Measurements from ENCODE around the gene HCFC1.

Gene HCFC1

DNA sequence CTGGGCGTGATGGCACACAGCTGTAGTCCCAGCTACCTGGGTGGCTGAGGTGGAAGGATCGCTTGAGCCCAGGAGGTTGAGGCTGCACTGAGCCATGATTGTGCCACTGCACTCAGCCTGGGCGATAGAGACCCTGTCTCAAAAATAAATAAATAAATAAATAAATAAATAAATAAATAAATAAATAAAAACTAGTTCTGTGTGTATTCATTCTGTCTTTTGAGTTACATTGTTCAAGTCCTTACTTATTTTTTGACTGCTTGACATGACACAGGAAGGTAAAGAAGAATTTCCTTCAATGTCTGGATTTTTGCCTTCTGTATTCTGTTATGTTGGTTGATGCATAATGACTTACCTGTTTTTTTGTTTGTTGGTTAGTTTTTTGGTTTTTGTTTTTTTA is 34.6 kb downstream of the HCFC1 start:
- DNase-seq = no peak

DNA sequence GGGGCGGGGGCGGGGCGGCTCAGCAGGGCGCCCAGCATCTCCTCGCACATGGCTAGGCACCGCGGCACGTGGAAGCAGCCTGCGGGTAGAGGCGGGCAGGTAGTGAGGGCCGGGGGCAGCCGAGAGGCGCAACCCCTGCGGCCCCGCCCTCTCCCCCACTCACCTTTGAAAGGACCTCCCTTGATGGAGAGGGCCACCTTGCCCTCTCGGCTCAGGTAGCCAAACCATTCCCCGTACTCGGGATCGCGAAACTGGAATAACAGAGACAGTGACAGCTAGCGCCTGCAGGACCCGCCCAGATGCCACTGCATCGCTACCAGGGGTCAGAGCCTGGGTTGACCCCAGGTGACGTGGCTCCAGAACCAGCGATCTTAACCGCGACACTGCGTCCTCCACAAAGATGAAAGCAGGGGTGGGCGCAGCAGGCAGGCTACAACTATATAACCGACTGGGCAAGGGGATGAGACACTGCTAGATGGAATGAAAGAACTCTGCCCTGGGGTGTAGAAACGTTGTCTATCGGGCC is 36.2 kb downstream of the HCFC1 start:
- no peak for DNase-seq

DNA sequence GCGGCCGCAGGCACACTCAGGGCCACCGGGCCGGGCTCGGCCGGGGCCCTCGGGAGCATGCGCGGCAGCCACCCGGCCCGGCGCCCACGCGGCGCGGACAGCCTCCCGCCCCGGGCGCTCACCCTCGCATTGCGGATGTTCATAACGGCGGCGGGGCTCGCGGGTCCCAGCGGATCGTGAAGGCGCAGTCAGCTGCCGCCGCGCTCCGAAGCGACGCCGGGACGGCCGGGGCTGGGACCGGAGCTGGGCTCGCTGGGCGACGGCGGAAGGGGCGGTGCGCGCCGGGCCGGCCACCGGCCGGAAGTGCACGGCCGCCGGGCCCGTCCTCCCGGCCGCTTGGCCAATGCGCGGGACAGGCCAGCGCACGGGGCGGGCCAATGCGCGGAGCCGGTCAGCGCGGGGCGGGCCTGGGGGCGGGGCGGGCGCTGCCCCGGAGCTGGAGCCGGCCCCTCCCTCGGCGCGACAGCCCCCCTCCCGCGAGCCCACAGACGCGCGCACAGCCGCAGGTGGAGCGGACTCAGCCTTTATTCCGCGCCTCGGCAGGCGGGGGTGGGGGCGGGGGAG is 36.8 kb downstream of the HCFC1 start, which contains the start of gene NAA10:
Gene NAA10, minus strand, starts transcription at position 276 of the 564 bp plus-strand sequence. Its CDS starts 133 bp downstream, at position 143.
- peak; percentile 40 for DNase-seq

DNA sequence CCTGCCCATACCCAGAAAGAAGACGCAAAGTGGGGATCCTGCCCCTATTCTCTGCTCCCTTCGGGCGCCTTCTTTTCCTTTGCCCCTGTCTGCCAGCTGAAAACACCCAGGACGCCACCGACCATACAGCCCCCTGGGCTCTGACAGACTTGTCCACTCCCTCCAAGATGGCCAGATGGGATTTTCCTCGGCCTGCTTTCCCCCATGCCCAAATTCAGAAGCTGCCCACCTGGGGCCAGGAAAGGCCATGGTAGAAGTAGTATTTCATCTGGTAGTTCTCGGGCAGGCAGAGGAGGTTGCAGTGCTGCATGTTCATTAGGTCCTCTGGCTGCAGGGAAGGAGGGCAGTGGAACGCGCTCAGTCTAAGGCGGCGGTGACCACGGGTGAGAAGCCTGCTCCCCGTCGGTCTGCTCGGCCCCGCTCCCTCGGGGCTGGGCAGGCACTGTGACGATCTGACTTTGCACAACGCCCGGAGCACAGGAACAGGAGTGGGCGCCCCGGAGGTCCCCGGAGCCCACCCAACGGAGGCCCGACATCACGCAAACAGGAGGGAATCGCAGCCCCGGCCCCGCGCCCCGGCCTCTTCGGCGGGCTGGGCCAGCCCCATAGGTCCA is 37.4 kb downstream of the HCFC1 start:
- DNase-seq = no peak

DNA sequence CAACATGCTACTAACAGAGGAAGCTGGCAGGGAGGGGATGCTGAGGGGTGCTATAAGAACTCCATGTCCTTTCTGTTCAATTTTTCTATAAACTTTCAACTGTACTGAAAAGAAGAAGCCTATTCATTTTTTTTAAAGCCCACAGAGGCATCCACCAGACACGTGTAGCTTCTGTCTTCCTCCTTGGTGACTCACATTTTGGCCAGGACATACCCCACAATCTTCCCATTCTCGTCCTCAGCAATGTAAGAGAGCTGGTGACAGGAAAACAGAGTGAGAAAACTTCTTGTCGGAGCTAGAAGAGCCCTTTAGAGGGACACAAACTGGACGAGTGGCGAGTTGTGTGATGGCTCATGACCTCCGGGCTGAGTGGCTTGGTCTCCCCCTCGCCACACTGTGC is 37.9 kb downstream of the HCFC1 start:
- no peak for DNase-seq

DNA sequence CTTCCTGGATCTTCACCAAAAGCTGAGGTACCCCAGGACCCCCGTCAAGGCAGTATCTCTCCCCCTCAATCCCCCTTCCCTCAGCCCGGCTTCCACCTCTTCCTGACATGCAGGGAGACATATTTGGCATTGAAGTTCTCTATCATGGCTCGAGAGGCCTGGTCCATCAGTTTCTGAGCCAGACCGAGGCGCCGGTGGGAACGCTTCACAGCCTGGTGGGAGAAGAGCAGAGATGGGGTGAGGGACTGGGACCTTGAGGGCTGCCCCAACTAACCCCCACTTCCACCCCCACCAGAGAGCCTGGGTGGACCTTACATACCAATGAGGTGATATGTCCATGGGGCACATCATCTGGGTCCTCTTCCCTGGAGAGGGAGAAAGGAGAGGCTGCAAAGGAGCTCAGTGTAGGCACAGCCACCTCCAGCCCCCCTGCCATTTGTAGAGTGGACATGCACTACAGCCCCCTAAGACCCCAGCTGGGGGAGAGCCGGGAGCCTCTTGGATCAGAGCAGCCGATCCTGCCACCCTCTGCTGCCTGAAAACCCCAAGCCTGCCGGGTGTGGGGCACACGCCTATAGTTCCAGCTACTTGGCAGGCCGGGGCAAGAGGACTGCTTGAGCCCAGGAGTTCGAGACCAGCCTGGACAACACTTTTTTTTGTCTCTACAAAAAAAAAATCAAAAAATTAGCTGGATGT is 39.2 kb downstream of the HCFC1 start:
- no peak for DNase-seq

DNA sequence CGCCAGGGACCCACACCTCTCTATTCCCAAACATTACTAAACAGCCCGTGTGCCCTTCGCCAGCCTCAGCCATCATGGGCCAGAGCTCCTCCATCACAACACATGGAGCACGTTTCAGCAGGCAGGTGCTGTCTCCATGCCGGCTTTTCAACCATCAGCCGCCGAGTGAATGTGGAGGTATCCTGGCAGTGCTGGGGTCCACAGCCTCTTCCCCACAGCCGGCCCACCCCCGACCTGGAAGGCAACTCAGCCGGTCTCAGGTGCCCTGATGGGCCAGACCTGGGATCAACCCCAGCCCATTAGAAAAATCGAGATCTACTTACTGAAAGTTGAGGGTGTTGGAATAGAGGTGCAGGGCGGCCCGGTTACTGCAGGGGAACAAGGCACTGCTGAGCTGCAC is 39.9 kb downstream of the HCFC1 start:
- no peak for DNase-seq

DNA sequence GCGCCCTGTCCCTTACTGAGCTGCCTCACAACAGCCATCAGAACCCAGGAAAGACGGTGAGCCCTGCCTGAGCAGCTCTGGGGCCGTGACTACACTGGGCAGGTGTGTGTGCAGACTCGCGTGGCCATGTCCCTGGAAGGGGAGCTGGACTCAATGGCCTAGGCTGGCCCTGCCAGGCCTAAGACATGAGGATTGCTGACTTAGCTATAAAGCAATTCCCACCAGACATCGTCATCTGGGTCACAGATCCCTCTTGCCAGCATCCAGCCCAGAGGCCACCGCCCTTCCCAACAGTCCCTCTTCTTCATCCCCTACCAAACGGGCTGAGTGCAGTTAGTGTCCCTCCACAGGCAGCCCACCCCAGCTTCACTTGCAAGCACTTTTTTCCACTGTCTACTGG is 40.5 kb downstream of the HCFC1 start:
- no peak for DNase-seq

DNA sequence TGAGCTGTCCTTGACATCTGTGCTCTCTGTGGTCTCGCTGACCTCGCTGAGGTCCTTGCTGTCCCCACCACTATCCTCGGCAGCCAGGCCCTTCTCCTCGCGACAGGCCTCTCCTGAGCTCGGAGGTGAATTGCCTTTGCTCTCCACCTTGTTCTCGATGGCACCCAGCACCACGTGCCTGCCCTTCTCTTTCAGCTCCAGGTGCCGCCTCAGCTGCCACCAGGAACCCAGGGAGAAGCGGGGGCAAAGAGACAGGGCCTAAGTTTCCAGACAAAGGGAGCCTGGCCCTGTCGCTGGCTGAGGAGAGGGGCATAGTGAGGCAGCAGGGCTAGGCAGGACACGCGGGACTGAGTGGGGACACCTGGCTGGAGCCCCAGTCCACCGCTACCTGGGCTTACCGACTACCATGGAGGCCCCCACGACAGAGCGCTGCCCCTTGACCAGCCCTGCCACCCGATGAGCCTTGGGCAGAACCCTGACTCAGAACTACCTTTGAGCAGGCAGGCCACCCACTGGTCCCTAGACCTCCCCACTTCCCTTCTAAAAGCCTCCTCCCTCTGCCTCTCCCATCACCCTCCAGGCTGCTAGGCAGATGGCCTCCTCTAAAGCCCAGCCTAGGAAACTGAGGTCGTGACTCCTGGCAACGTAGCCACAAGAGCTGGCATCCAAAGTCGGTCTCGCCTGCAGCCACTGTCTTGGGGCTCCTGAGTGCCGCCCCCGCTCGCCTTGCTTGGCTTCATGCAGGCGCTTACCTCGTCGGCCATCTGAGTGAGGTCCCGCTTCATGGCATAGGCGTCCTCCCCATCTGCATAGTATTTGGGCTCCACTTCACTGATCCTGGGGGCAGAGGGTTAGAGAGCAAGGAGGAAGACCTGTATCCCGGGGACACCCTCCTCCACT is 41.4 kb downstream of the HCFC1 start:
- DNase-seq = no peak

DNA sequence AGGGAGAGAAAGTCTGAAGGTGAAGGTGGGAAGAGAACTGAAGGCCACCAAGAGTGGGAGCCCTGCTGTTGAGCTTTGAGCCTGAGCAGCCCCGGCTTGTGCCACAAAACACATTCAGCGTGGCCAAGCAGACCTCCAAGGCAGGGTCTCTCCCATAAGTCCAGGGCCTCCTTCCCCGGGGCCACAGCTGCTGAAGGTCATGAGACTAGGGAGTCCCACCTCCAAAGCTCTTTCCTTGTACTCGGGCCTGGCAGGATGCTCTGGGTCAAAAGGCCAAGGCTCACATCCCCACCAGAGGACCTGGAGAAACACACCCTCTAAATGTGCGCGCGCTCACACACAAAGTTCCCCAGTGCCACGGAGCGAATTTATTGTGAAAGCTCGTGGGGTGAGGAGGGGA is 42.0 kb downstream of the HCFC1 start:
- DNase-seq = no peak

DNA sequence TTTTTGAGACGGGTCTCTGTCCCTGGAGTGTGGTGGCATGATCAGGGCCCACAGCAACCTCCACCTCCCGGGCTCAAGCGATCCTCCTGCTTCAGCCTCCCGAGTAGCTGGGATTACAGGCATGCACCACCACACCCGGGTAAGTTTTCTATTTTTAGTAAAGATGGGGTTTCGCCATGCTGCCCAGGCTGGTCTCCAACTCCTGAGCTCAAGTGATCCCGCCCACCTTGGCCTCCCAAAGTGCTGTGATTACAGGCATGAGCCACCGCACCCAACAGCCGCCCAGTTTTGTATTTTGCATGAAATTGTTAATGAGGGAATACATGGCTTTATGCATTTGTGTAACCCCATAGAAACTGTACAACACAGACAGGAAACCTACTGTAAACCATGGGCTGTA is 42.8 kb downstream of the HCFC1 start:
- no peak for DNase-seq

DNA sequence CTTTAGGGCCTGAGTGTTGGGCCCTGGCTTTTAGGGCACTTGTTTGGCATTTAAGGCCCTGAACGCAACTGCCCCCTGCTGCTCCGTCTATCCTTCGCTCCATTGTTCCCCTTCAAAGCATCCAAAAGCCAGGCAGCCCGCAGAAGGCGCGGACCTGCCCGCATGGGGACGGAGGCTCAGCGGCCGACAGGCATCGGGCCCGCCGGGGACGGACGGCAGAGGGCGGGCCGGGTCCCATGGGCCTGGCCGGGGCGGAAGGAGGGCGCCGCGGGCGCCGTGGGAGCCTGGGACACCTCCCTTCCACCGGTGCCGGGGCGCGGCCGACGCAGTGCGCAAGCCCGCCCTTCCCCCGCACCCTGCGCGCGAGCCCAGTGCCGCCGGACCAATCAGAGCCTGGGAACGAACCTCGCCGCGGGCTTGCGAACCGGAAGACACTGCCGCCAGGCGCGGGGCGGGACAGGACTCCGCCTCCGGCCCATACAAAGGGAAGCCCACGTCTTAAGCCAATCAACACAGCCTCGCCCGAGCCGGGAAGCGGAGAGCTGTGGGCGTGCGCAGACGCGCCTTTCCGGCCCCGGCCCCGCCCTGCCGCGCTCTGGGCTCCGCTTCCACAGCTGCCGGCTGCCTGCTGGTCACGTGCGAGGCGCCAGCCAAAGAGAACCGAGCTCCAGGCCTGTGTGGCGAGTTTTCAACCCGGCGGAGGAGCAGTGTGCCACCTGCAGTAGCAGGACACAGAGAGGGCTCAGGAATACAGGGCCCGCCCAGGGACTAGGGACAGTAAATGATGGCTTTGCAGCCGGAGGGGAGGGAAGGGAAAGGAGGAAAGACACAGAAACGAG is 43.5 kb downstream of the HCFC1 start:
- DNase-seq = peak; percentile 97

DNA sequence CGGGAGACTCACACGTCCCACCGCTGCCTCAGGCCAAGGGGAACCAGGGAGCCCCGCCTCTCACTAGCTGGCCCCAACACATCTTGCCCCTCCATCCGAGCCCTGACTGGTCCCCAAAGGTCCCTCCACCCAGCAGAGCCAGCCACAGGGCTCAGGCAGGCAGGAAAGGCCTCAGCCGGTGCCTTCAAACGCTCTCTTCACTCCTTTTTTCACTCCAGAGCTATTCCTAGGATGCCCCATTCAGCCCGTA is 44.0 kb downstream of the HCFC1 start:
- DNase-seq = no peak

DNA sequence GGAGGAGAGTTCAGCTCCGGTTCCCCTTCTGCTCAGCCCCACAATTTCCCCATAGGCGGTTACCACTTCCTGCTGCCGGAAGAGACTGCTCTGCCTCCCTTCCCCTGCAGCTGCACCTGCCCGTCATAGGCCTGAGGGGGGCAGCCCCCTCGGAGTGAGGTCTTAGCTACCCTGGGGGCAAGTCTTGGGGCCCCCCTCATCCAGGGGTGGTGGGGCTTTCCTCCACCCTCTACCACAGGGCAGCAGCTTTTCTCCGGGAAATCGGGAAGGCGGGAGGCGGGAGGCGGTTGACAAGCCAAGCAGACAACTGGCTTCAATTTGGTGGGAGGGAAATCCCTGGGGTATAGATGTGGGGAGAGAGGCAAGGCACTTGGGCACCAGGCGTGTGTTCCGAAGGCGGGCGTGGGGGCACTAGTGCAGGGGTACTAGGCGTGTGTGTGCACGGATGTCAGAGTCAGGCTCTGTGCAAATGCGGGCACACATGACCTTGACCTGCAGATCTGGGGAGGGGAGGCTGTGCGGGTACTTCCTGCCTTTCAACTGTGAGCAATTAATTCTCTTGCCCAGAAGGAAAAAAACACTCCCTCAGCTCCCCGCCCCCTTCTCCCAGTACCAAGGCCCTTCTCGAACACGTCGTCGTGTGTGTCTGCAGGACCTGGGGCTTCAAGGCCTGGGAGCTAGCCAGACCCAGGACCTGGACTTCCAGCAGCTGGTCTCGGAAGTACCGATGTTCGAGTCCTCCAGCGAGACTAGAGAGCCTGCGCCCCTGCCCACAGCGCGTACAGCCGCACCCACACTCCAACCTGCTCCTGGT is 44.6 kb downstream of the HCFC1 start:
- peak; percentile 60 for DNase-seq

DNA sequence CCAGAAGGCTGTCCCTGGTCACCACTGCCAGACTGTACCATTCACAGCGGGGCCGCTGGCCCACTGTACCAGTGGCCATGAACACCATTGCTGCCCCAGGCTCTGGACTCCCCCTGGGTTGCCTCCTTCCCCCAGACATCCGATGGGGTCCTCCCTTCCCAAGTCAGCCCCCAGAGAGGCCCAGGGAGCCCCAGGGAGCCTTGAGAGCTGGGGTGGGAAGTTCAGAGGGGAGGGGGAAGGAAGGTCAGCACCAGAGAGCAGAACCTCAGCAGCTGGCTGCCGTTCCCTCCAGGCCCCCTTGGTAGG is 45.1 kb downstream of the HCFC1 start:
- no peak for DNase-seq

DNA sequence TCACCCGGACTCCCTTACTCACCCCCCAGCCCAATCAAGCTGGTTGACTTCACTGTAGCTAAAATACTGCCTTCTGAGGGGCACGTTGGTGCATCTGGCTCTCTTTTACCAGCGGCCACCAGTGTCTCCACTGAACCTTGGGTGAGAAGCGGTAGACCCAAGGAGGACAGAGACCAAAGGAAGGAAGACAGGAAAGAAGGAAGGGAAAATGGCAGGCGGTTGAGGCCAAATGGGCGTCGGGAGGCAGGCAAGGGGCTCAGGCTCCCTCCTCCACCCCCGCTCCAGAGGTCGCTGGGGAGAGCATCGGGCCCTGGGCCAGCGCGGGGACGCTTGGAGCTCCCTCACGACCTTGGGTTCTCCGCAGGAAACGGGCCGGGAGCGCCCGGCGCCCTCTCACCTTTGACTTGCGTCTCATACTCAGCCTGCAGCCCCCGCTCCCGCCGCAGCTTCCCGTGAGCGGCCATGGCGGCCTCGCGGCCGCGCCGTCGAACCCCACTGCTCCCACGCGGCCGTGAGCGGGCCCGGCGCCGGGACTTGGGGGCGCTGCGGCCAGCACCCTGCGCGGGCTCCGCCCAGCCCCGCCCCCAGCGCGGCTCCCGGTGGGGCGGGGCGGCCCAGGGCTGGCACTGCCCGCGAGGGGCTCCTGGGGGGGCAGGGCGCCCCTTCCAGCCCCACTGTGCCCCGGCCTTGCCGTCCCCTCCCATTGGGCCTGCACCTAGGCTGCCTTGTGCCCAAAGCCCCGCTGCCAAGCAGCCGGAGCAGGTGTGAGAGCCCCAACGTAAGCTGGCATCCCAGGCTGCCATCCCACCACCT is 45.7 kb downstream of the HCFC1 start, which contains the start of gene ARHGAP4:
Gene ARHGAP4, minus strand, starts transcription at position 526 of the 813 bp plus-strand sequence. Its CDS starts 62 bp downstream, at position 464.
- DNase-seq = no peak

DNA sequence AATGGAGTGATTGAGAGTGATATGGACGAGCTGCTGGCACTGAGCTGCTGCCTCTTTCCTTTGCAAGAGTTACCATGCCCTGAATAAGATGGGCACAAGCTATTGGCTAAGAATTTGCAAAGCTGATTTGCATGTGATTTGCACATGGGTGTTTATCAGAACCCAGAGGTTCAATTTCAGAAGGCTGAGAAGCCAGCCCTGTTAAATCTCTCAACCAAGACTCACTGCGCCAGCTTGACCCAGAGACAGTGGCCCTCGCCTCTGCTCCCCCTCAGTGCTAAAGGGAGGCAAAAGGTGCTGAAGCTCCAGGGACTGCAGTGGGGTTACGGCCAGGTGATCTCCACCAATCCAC is 46.3 kb downstream of the HCFC1 start:
- DNase-seq = no peak

DNA sequence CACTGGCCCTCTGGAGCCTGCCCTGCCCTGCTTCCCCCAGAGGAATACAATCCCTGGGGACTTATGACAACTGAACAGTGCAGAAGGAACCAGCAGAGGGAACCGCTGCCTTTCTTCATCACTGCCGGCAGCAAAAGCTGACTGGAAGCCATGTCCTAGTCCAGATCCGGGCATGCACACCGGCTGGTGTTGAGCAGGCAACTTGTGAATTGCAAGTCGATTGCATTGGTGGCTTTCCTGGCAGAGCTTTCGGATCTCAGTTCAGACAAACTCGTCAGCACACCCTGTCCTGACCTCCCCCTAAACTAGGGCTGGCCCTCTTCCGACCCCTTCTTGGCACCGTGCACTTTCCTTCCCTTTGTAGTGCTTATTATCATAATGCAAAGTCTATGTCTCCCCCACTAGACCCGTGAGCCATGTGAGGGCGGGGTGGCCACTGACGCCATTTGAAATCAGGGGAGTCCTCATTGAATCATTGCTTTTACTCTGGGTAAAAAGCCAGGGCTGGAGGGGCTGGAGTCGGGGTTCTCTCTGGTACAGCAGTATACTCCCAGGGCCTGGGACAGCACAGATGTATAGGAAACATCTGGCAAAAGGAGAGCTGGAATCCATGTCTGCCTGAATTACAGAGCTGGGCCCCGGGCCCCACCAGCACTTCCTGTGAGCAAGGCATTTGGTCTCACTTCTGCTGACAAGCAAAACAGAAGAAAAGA is 47.3 kb downstream of the HCFC1 start:
- peak; percentile 50 for DNase-seq

DNA sequence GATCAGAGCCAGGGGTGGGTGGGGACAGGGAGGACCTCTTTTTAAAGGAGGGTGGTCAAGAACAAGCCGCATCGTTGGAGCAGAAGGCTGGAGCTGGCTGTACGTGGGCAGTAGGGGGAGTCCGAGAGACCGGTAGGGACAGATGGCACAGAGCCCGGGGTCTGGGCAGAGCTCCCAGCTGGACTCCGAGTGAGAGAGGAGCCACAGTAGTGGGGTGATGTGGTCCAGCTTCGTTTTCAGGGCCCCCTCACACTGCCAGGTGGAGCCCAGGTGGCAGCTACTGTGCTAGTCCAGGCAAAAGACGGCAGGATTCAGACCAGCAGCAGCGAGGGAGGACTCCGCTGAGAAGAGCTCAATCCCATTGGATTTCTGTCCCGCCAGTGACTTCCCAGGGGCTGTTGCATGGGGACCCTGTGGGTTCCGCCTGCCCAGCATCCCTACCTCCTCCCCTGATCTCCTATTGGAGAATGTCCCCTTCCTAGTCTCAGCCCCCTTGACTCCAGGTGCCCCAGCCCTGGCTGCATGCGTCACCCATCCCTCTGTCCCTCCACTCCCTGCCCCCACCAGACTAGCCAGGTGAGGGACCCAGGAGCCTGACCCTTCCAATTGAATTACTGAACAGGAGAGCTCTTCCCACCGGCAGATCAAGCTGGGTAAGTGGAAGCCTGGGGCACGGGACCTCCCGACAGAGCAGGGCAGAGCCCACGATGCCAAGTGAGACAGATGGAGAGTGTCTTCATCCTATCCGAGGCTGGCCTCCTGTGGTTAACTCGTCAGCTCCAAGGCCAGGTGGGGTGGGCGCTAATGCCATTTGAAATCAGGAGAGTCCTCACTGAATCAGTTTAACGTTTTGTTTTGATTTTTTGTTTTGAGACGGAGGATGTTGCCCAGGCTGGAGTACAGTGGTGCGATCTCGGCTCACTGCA is 48.4 kb downstream of the HCFC1 start:
- no peak for DNase-seq

Data from NCI-H1436 treated with DMSO at 0.1 percent for 48 hours (cell line).